Prostate gland (tissue), 2 donors: Measurements from ENCODE around the gene NLN.

Experiments used
- CTCF ChIP-seq, 4 experiments: fragments of 200-600 bp in 2 of 4; fragments of 450-650 bp in 2 of 4; sonication (generic) in 2 of 4; IDR thresholded peaks; 1 replicate in 3 of 4; 2 replicates in 1 of 4; pipeline ENCODE4 v1.5.1; 2016 to 2019; ENCODE audit warnings: antibody characterized with exemption in 4 of 4, mild to moderate bottlenecking in 2 of 4, moderate library complexity in 2 of 4
- POLR2A ChIP-seq: fragments of 450-650 bp; IDR thresholded peaks from one replicate; pipeline ENCODE4 v1.6.1; 2016; ENCODE audit warnings: antibody characterized with exemption, mild to moderate bottlenecking

DNA sequence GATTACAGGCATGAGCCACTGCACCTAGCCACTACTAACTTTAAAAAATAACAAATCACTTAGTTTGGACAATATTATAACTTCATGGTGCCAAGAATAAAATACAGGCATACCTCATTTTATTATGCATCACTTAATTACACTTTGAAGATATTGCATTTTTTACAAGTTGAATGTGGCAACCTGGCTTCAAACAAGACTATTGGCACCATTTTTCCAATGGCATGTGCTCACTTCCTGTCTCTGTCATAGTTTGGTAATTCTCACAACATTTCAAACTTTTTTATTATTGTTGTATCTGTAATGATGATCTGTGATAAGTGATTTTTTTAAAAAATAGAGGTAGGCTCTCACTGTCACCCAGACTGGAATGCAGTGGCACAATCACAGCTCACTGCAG lies 154.5 kb downstream of the NLN start:
- TF ChIP-seq CTCF (IDR thresholded peaks at IDR 0.05) (no peak), POLR2A (no peak)
